Small intestine (tissue), 4 donors: ENCODE measurements around the gene CLDN3. TPM values are rescaled to one million over a fixed set of nuclear protein-coding genes. Genes with fewer than 3 reads are reported as not detected.

ENCODE experiments used
- polyA plus RNA-seq, 4 donors: library from polyadenylated mRNA; stranded (reverse) in 3 of 4; unstranded in 1 of 4; fragments of 200-250 nt in 3 of 4; fragments of 120-200 nt in 1 of 4; gene quantifications; one replicate each; pipeline versions ENCODE4 v1.2.1 to v1.2.3, GENCODE V29; 2013
- donor health status: healthy with polysubstance abuse.
- donor health status: Bipolar disorder and iron deficiency.
- donor health status: healthy.

CLDN3 gene
- polyA plus RNA-seq, 4 donors: 236 to 394 (median 308) TPM

Other genes with a start within 250 kb of the CLDN3 start
- 10 to 100 TPM; 15.7 to 34.4 (median 23.2) TPM for gene BAZ1B, start 248.0 kb downstream of the CLDN3 start, polyA plus RNA-seq
- 10 to 100 TPM; 38.8 to 86.2 (median 64.3) TPM for gene BCL7B, start 212.6 kb downstream of the CLDN3 start, polyA plus RNA-seq
- gene TBL2, start 191.7 kb downstream of the CLDN3 start, polyA plus RNA-seq: 10 to 100 TPM in 2 of 4 donors, 1 to 10 TPM in 2; 5.4 to 40.1 (median 19.0) TPM
- gene MLXIPL, start 145.7 kb downstream of the CLDN3 start, polyA plus RNA-seq: 100 to 1,000 TPM in 3 of 4 donors, 10 to 100 TPM in 1; 95.8 to 208 (median 128) TPM
- 1 to 10 TPM; 2.6 to 4.2 (median 3.2) TPM for gene VPS37D, start 102.4 kb downstream of the CLDN3 start, polyA plus RNA-seq
- 10 to 100 TPM in 1 of 4 donors, 1 to 10 TPM in 3; 6.0 to 10.4 (median 7.8) TPM for gene DNAJC30, start 86.8 kb downstream of the CLDN3 start, polyA plus RNA-seq
- 10 to 100 TPM; 37.8 to 90.0 (median 61.7) TPM for gene BUD23, start 86.7 kb downstream of the CLDN3 start, polyA plus RNA-seq
- gene STX1A, start 50.6 kb downstream of the CLDN3 start, polyA plus RNA-seq: 10 to 100 TPM in 3 of 4 donors, 1 to 10 TPM in 1; 9.5 to 30.0 (median 14.6) TPM
- gene ABHD11, start 31.5 kb downstream of the CLDN3 start, polyA plus RNA-seq: 10 to 100 TPM; 53.0 to 93.3 (median 62.5) TPM
- gene CLDN4, start 60.7 kb upstream of the CLDN3 start, polyA plus RNA-seq: 100 to 1,000 TPM; 115 to 531 (median 202) TPM
- 10 to 100 TPM in 1 of 4 donors, 1 to 10 TPM in 1, under 1 TPM in 2; 0.89 to 14.4 (median 2.5) TPM for gene METTL27, start 72.2 kb upstream of the CLDN3 start, polyA plus RNA-seq
- gene TMEM270, start 90.9 kb upstream of the CLDN3 start, polyA plus RNA-seq: under 1 TPM in 2 of 4 donors, not detected in 2; 0.18 to 0.19 TPM